Activated CD4-positive, alpha-beta T cell treated with anti-CD3 and anti-CD28 coated beads, Interleukin-2, amount 10 ng/mL, durations not matched to agents 7 days and 5 days (primary cell): ENCODE results near the gene SNRK. TPM values are rescaled to one million over a fixed set of nuclear protein-coding genes. Genes with fewer than 3 reads are reported as not detected.

Source experiments
- CTCF ChIA-PET: fragments of 350-600 bp; sonication (Branson Sonifier 250); formaldehyde crosslinking; loops from one replicate; lab custom pipeline; 2021; ENCODE audit warnings: antibody characterized with exemption; lab: Charles Lee
- POLR2A ChIA-PET: fragments of 350-600 bp; sonication (Branson Sonifier 250); formaldehyde crosslinking; loops from one replicate; lab custom pipeline; 2021; ENCODE audit warnings: antibody characterized with exemption; lab: Charles Lee
- DNase-seq: peaks from one replicate; pipeline ENCODE4 v3.0.0-alpha.2; 2020
- H3K27ac Mint-ChIP-seq: one replicate; pipeline ENCODE4 v1.8.0; 2021; ENCODE audit warnings: mild to moderate bottlenecking, moderate library complexity, mixed read lengths
- H3K27me3 Mint-ChIP-seq: one replicate; pipeline ENCODE4 v1.8.0; 2021; ENCODE audit warnings: mixed read lengths
- H3K36me3 Mint-ChIP-seq: one replicate; pipeline ENCODE4 v1.8.0; 2021; ENCODE audit warnings: low read depth, mixed read lengths
- H3K4me1 Mint-ChIP-seq: one replicate; pipeline ENCODE4 v1.8.0; 2021; ENCODE audit warnings: mixed read lengths
- H3K4me3 Mint-ChIP-seq: one replicate; pipeline ENCODE4 v1.8.0; 2021; ENCODE audit warnings: mild to moderate bottlenecking, moderate library complexity, mixed read lengths
- H3K9me3 Mint-ChIP-seq: one replicate; pipeline ENCODE4 v1.8.0; 2021; ENCODE audit warnings: mixed read lengths
- total RNA-seq, 2 experiments: library from RNA; stranded (reverse); gene quantifications; one replicate each; pipeline ENCODE4 v1.2.3, GENCODE V29; 2021

Gene SNRK
- total RNA-seq, 2 experiments from 2014 or later, result 62.9 to 65.6 TPM

- Mint-ChIP-seq H3K9me3 (peaks cover 4% of the 10 kb centered on the region), H3K4me1 (peaks cover 3% of the 10 kb centered on the region), H3K4me3 (no peak overlapping the region), H3K27me3 (peaks cover 2% of the 10 kb centered on the region), H3K36me3 (no peaks in the 10 kb centered on the region), H3K27ac (no peak overlapping the region)
- ChIA-PET CTCF (interaction anchor here (1.7 kb wide), 1 partner anchor 23 kb away, joined by 3 read pairs; no protein-coding TSS in a partner anchor), POLR2A (no interaction called here)
- no peak for DNase-seq
Observed at GRCh38 chr3:43254125-43254524, 32.2 kb upstream of the SNRK start.

- ChIA-PET CTCF (interaction anchor here (0.8 to 1.0 kb wide), 2 partner anchors 11 to 14 kb away, joined by 3 to 5 read pairs; no protein-coding TSS in a partner anchor), POLR2A (no interaction called here)
- Mint-ChIP-seq H3K4me3 (no peak overlapping the region), H3K36me3 (no peaks in the 10 kb centered on the region), H3K4me1 (peaks cover 3% of the 10 kb centered on the region), H3K27me3 (peaks cover 2% of the 10 kb centered on the region), H3K9me3 (peaks cover 2% of the 10 kb centered on the region), H3K27ac (no peak overlapping the region)
- no peak for DNase-seq
Observed at GRCh38 chr3:43255662-43256061, 30.7 kb upstream of the SNRK start.

- Mint-ChIP-seq H3K9me3 (peaks cover 2% of the 10 kb centered on the region), H3K27me3 (peaks cover 2% of the 10 kb centered on the region), H3K4me3 (no peak overlapping the region), H3K4me1 (peaks cover 3% of the 10 kb centered on the region), H3K36me3 (no peaks in the 10 kb centered on the region), H3K27ac (no peak overlapping the region)
- POLR2A ChIA-PET, result no interaction called here
- CTCF ChIA-PET, result interaction anchor here (0.7 to 1.6 kb wide), 5 partner anchors 8 to 18 kb away, joined by 3 to 6 read pairs (median 4); no protein-coding TSS in a partner anchor
- DNase-seq, result no peak
Observed at GRCh38 chr3:43256714-43257461, 29.5 kb upstream of the SNRK start.

- Mint-ChIP-seq H3K4me3 (no peak overlapping the region), H3K36me3 (no peaks in the 10 kb centered on the region), H3K9me3 (no peaks in the 10 kb centered on the region), H3K27me3 (no peaks in the 10 kb centered on the region), H3K4me1 (peaks cover 3% of the 10 kb centered on the region), H3K27ac (no peak overlapping the region)
- POLR2A ChIA-PET, result no interaction called here
- CTCF ChIA-PET, result interaction anchor here (0.5 to 1.6 kb wide), 6 partner anchors 9 to 167 kb away, joined by 3 to 6 read pairs (median 4); no protein-coding TSS in a partner anchor
- DNase-seq, result no peak
Observed at GRCh38 chr3:43257850-43258249, 28.5 kb upstream of the SNRK start.

GRCh38 chr3:43259626-43260025 is 26.7 kb upstream of the SNRK start:
- H3K27ac Mint-ChIP-seq, result no peak overlapping the region
- no peak overlapping the region for H3K4me3 Mint-ChIP-seq
- ChIA-PET CTCF (interaction anchor here (2.2 kb wide), 1 partner anchor 11 kb away, joined by 9 read pairs; no protein-coding TSS in a partner anchor), POLR2A (no interaction called here)
- H3K4me1 Mint-ChIP-seq, result peaks cover 3% of the 10 kb centered on the region
- H3K36me3 Mint-ChIP-seq, result no peaks in the 10 kb centered on the region
- no peaks in the 10 kb centered on the region for H3K9me3 Mint-ChIP-seq
- no peaks in the 10 kb centered on the region for H3K27me3 Mint-ChIP-seq
- DNase-seq, result no peak

GRCh38 chr3:43260412-43260811 is 25.9 kb upstream of the SNRK start:
- Mint-ChIP-seq H3K4me3 (no peak overlapping the region), H3K27ac (no peak overlapping the region), H3K4me1 (peaks cover 3% of the 10 kb centered on the region), H3K27me3 (no peaks in the 10 kb centered on the region), H3K9me3 (no peaks in the 10 kb centered on the region), H3K36me3 (no peaks in the 10 kb centered on the region)
- DNase-seq, result no peak
- POLR2A ChIA-PET, result no interaction called here
- CTCF ChIA-PET, result interaction anchor here (2.2 kb wide), 1 partner anchor 10 kb away, joined by 9 read pairs; no protein-coding TSS in a partner anchor

- ChIA-PET POLR2A (no interaction called here), CTCF (interaction anchor here (0.5 to 1.5 kb wide), 4 partner anchors 12 to 360 kb away, joined by 3 to 5 read pairs (median 3); no protein-coding TSS in a partner anchor)
- no peak overlapping the region for H3K4me3 Mint-ChIP-seq
- H3K9me3 Mint-ChIP-seq, result no peaks in the 10 kb centered on the region
- no peak overlapping the region for H3K27ac Mint-ChIP-seq
- H3K36me3 Mint-ChIP-seq, result no peaks in the 10 kb centered on the region
- no peak for DNase-seq
- H3K4me1 Mint-ChIP-seq, result no peaks in the 10 kb centered on the region
- H3K27me3 Mint-ChIP-seq, result no peaks in the 10 kb centered on the region
Observed at GRCh38 chr3:43262194-43262593, 24.1 kb upstream of the SNRK start.

GRCh38 chr3:43266451-43266850 is 19.9 kb upstream of the SNRK start:
- Mint-ChIP-seq H3K4me1 (no peaks in the 10 kb centered on the region), H3K9me3 (no peaks in the 10 kb centered on the region), H3K27me3 (no peaks in the 10 kb centered on the region), H3K27ac (no peak overlapping the region), H3K36me3 (no peaks in the 10 kb centered on the region), H3K4me3 (no peak overlapping the region)
- ChIA-PET POLR2A (no interaction called here), CTCF (no interaction called here)
- DNase-seq, result no peak

- CTCF ChIA-PET, result interaction anchor here (0.7 to 2.6 kb wide), 3 partner anchors 12 to 24 kb away, joined by 3 to 8 read pairs (median 3); no protein-coding TSS in a partner anchor
Observed at GRCh38 chr3:43266995-43267394, 19.3 kb upstream of the SNRK start.

GRCh38 chr3:43268636-43269035 is 17.7 kb upstream of the SNRK start:
- ChIA-PET POLR2A (no interaction called here), CTCF (interaction anchor here (1.2 to 2.6 kb wide), 2 partner anchors 11 kb away, joined by 3 to 8 read pairs; no protein-coding TSS in a partner anchor)
- Mint-ChIP-seq H3K27ac (no peak overlapping the region), H3K4me3 (no peak overlapping the region), H3K4me1 (no peaks in the 10 kb centered on the region), H3K27me3 (no peaks in the 10 kb centered on the region), H3K36me3 (no peaks in the 10 kb centered on the region), H3K9me3 (no peaks in the 10 kb centered on the region)
- no peak for DNase-seq

More at GRCh38 chr3:43266995-43267394, 19.3 kb upstream of the SNRK start:
- H3K9me3 Mint-ChIP-seq, result no peaks in the 10 kb centered on the region
- no peaks in the 10 kb centered on the region for H3K4me1 Mint-ChIP-seq
- POLR2A ChIA-PET, result no interaction called here
- no peaks in the 10 kb centered on the region for H3K27me3 Mint-ChIP-seq
- no peak overlapping the region for H3K4me3 Mint-ChIP-seq
- no peak for DNase-seq
- H3K36me3 Mint-ChIP-seq, result no peaks in the 10 kb centered on the region
- H3K27ac Mint-ChIP-seq, result no peak overlapping the region

GRCh38 chr3:43270078-43270477 is 16.3 kb upstream of the SNRK start:
- Mint-ChIP-seq H3K4me3 (no peak overlapping the region), H3K9me3 (peaks cover 7% of the 10 kb centered on the region), H3K36me3 (no peaks in the 10 kb centered on the region), H3K4me1 (no peaks in the 10 kb centered on the region), H3K27me3 (no peaks in the 10 kb centered on the region), H3K27ac (no peak overlapping the region)
- ChIA-PET POLR2A (no interaction called here), CTCF (interaction anchor here (2.0 kb wide), 1 partner anchor 10 kb away, joined by 9 read pairs; no protein-coding TSS in a partner anchor)
- no peak for DNase-seq

- Mint-ChIP-seq H3K27ac (no peak overlapping the region), H3K27me3 (no peaks in the 10 kb centered on the region), H3K4me1 (peaks cover 8% of the 10 kb centered on the region), H3K4me3 (no peak overlapping the region), H3K9me3 (peaks cover 11% of the 10 kb centered on the region), H3K36me3 (no peaks in the 10 kb centered on the region)
- POLR2A ChIA-PET, result no interaction called here
- CTCF ChIA-PET, result interaction anchor here (0.6 to 1.6 kb wide), 4 partner anchors 9 to 16 kb away, joined by 3 to 6 read pairs (median 4); no protein-coding TSS in a partner anchor
- no peak for DNase-seq
Observed at GRCh38 chr3:43273416-43273815, 12.9 kb upstream of the SNRK start.

- Mint-ChIP-seq H3K27me3 (peaks cover 10% of the 10 kb centered on the region), H3K9me3 (peaks cover 12% of the 10 kb centered on the region), H3K27ac (no peak overlapping the region), H3K36me3 (peaks cover 3% of the 10 kb centered on the region), H3K4me1 (peaks cover 10% of the 10 kb centered on the region), H3K4me3 (no peak overlapping the region)
- ChIA-PET POLR2A (no interaction called here), CTCF (interaction anchor here (1.8 kb wide), 1 partner anchor 11 kb away, joined by 8 read pairs; no protein-coding TSS in a partner anchor)
- DNase-seq, result no peak
Observed at GRCh38 chr3:43279082-43279481, 7.3 kb upstream of the SNRK start.
